IMR-90 (cell line): Measurements from ENCODE around the gene PRSS8. TPM values are rescaled to one million over a fixed set of nuclear protein-coding genes. Genes with fewer than 3 reads are reported as not detected.

Experiments used
- ATAC-seq: fragments of 200-7000 bp; cut with Tn5 transposase; 2 replicates; pipeline ENCODE4 v1.9.1; 2020; ENCODE audit warnings: low read depth, mild to moderate bottlenecking, moderate library complexity
- BruUV-seq: library from RNA; stranded (reverse); fragments of 400-500 nt; replicated peaks from 2 replicates; lab custom pipeline; 2021; lab: Mats Ljungman, UMichigan
- CTCF ChIA-PET: fragments of 300-600 bp; formaldehyde crosslinking; extraction: SDS; loops from one replicate; lab custom pipeline; 2021; ENCODE audit warnings: antibody characterized with exemption; lab: Yijun Ruan, JAX
- POLR2A ChIA-PET: fragments of 300-600 bp; sonication (Branson Sonifier 250); formaldehyde crosslinking; loops from one replicate; lab custom pipeline; 2022; ENCODE audit warnings: antibody characterized with exemption; ENCODE audit not compliant: unreplicated experiment; lab: Charles Lee
- DNase-seq: peaks from one replicate; pipeline ENCODE4 v3.0.0; 2013
- H2AFZ ChIP-seq: replicated peaks from 2 replicates; pipeline ENCODE3; 2013; ENCODE audit warnings: low read length, mild to moderate bottlenecking; ENCODE audit not compliant: poor library complexity
- H2AK5ac ChIP-seq: 2 replicates; pipeline ENCODE4 v1.6.1; 2013; ENCODE audit warnings: low read depth, low read length, inconsistent platforms
- H2AK9ac ChIP-seq: replicated peaks from 2 replicates; pipeline ENCODE3; 2013; ENCODE audit warnings: mild to moderate bottlenecking, low read depth, low read length, moderate library complexity; ENCODE audit not compliant: poor library complexity
- H2BK120ac ChIP-seq: 2 replicates; pipeline ENCODE4 v1.6.1; 2013; ENCODE audit warnings: low read depth, low read length, inconsistent platforms
- H2BK15ac ChIP-seq: 3 replicates; pipeline ENCODE4 v1.6.1; 2013; ENCODE audit warnings: low read depth, low read length, inconsistent platforms
- H2BK20ac ChIP-seq: 2 replicates; pipeline ENCODE4 v1.6.1; 2013; ENCODE audit warnings: low read depth, mild to moderate bottlenecking, inconsistent platforms, low read length, moderate library complexity
- H2BK5ac ChIP-seq: 2 replicates; pipeline ENCODE4 v1.6.1; 2013; ENCODE audit warnings: mild to moderate bottlenecking, low read depth, low read length, inconsistent platforms; ENCODE audit not compliant: poor library complexity, severe bottlenecking
- H3K14ac ChIP-seq: replicated peaks from 2 replicates; pipeline ENCODE4 v1.6.1; 2013; ENCODE audit warnings: low read depth, low read length, inconsistent platforms
- H3K18ac ChIP-seq: 2 replicates; pipeline ENCODE4 v1.6.1; 2013; ENCODE audit warnings: low read depth, low read length, control low read depth
- H3K23ac ChIP-seq: 2 replicates; pipeline ENCODE4 v1.6.1; 2013; ENCODE audit warnings: low read depth, low read length, inconsistent platforms
- H3K27ac ChIP-seq: 2 replicates; pipeline ENCODE4 v1.5.1; 2013; ENCODE audit warnings: mild to moderate bottlenecking, control low read depth, low read length; ENCODE audit not compliant: insufficient read depth
- H3K27me3 ChIP-seq: 2 replicates; pipeline ENCODE4 v1.6.1; 2013; ENCODE audit warnings: low read length; ENCODE audit not compliant: control insufficient read depth, insufficient read depth
- H3K36me3 ChIP-seq: 2 replicates; pipeline ENCODE4 v1.6.1; 2013; ENCODE audit warnings: low read length, mixed read lengths; ENCODE audit not compliant: control insufficient read depth, insufficient read depth
- H3K4ac ChIP-seq: 2 replicates; pipeline ENCODE4 v1.6.1; 2013; ENCODE audit warnings: low read depth, low read length, inconsistent platforms
- H3K4me1 ChIP-seq: 2 replicates; pipeline ENCODE4 v1.6.1; 2013; ENCODE audit warnings: low read length, mixed read lengths; ENCODE audit not compliant: control insufficient read depth, insufficient read depth
- H3K4me2 ChIP-seq: 2 replicates; pipeline ENCODE4 v1.6.1; 2013; ENCODE audit warnings: low read depth, mild to moderate bottlenecking, control low read depth, low read length, moderate library complexity
- H3K4me3 ChIP-seq: 2 replicates; pipeline ENCODE4 v1.5.1; 2013; ENCODE audit warnings: low read depth, mild to moderate bottlenecking, control low read depth, low read length, moderate library complexity; ENCODE audit not compliant: insufficient read depth
- H3K56ac ChIP-seq: 2 replicates; pipeline ENCODE4 v1.6.1; 2013; ENCODE audit warnings: low read length, inconsistent platforms; ENCODE audit not compliant: insufficient read depth; ENCODE audit errors: extremely low read depth
- H3K79me1 ChIP-seq, 2 experiments: 2 replicates each; pipeline ENCODE4 v1.6.1; 2013; ENCODE audit warnings: low read length in 2 of 2, inconsistent platforms in 1 of 2, low read depth in 1 of 2
- H3K9ac ChIP-seq: 2 replicates; pipeline ENCODE4 v1.6.1; 2013; ENCODE audit warnings: low read depth, low read length, control low read depth
- H3K9me1 ChIP-seq: 2 replicates; pipeline ENCODE4 v1.6.1; 2013; ENCODE audit warnings: low read length, inconsistent platforms; ENCODE audit not compliant: insufficient read depth
- H3K9me3 ChIP-seq: 2 replicates; pipeline ENCODE4 v1.6.1; 2013; ENCODE audit warnings: low read length; ENCODE audit not compliant: control insufficient read depth, insufficient read depth
- H4K20me1 ChIP-seq: 2 replicates; pipeline ENCODE4 v1.6.1; 2013; ENCODE audit warnings: low read length, inconsistent platforms; ENCODE audit not compliant: insufficient read depth
- H4K5ac ChIP-seq: 2 replicates; pipeline ENCODE4 v1.6.1; 2013; ENCODE audit warnings: mild to moderate bottlenecking, low read depth, low read length, control low read depth
- H4K8ac ChIP-seq, 2 experiments: 2 replicates each; pipeline ENCODE4 v1.6.1; 2013; ENCODE audit warnings: low read depth in 2 of 2, low read length in 2 of 2, control low read depth in 1 of 2, inconsistent platforms in 1 of 2
- H4K91ac ChIP-seq: 2 replicates; pipeline ENCODE4 v1.6.1; 2013; ENCODE audit warnings: low read depth, low read length, inconsistent platforms; ENCODE audit not compliant: insufficient read depth
- BHLHE40 ChIP-seq: fragments of 150-350 bp; IDR thresholded peaks from 2 replicates; pipeline ENCODE4 v1.6.1; 2016; ENCODE audit warnings: mild to moderate bottlenecking, low read depth, low read length
- CHD1 ChIP-seq: IDR thresholded peaks from 2 replicates; pipeline ENCODE4 v1.6.1; 2012; ENCODE audit warnings: low read depth, low read length, improper control_type of control experiment
- MAFK ChIP-seq: IDR thresholded peaks from 2 replicates; pipeline ENCODE4 v1.6.1; 2012; ENCODE audit warnings: low read depth, low read length, improper control_type of control experiment
- MAZ ChIP-seq: IDR thresholded peaks from 2 replicates; pipeline ENCODE4 v1.6.1; 2012; ENCODE audit warnings: low read depth, mild to moderate bottlenecking, low read length, improper control_type of control experiment, moderate library complexity, borderline replicate concordance
- MXI1 ChIP-seq: IDR thresholded peaks from 2 replicates; pipeline ENCODE4 v1.6.1; 2012; ENCODE audit warnings: low read depth, mild to moderate bottlenecking, low read length, moderate library complexity, borderline replicate concordance
- NFE2L2 ChIP-seq: fragments of 150-350 bp; IDR thresholded peaks from 2 replicates; pipeline ENCODE4 v1.6.1; 2016; ENCODE audit warnings: low read depth, mild to moderate bottlenecking, low read length
- POLR2A ChIP-seq: IDR thresholded peaks from 2 replicates; pipeline ENCODE4 v1.6.1; 2012; ENCODE audit warnings: mild to moderate bottlenecking, low read depth, low read length
- RAD21 ChIP-seq: IDR thresholded peaks from 2 replicates; pipeline ENCODE4 v1.6.1; 2012; ENCODE audit warnings: low read length, improper control_type of control experiment
- RCOR1 ChIP-seq: IDR thresholded peaks from 2 replicates; pipeline ENCODE4 v1.6.1; 2012; ENCODE audit warnings: mild to moderate bottlenecking, low read length, improper control_type of control experiment; ENCODE audit not compliant: insufficient replicate concordance
- RFX5 ChIP-seq: IDR thresholded peaks from 2 replicates; pipeline ENCODE4 v1.8.0; 2012; ENCODE audit warnings: low read depth, mild to moderate bottlenecking, low read length, moderate library complexity
- USF2 ChIP-seq: fragments of 150-350 bp; IDR thresholded peaks from 2 replicates; pipeline ENCODE4 v1.6.1; 2017; ENCODE audit warnings: mild to moderate bottlenecking, antibody characterized with exemption, low read length, low read depth
- WGBS, 2 experiments: methylation state at CpG; one replicate each; pipeline versions ENCODE4 v1.1.5 to v1.1.7; 2013; ENCODE audit warnings: missing lambda C conversion rate in 2 of 2; ENCODE audit not compliant: insufficient read length in 1 of 2; ENCODE audit errors: extremely low coverage in 2 of 2; 5-methylcytosine and 5-hydroxymethylcytosine counted together
- dilution Hi-C: fragments of 300-500 bp; cut with HindIII; formaldehyde crosslinking; loops from one replicate; pipeline ENCODE4 v1.14.3; 2018; ENCODE audit warnings: low sequenced_read_pairs; ENCODE audit not compliant: unreplicated experiment
- in situ Hi-C: fragments of 300-500 bp; cut with MboI; formaldehyde crosslinking; loops from 3 replicates; pipeline ENCODE4 v1.14.3; 2019; ENCODE audit warnings: low sequenced_read_pairs, inconsistent platforms, mixed read lengths
- intact Hi-C: fragments of 100-400 bp; cut with micrococcal nuclease; formaldehyde crosslinking; loops from 2 replicates; pipeline ENCODE4 v1.10.0; 2022
- polyA plus RNA-seq, 3 experiments: library from polyadenylated mRNA; depleted of rRNA; stranded (reverse); fragments of >200 nt; gene quantifications; 2 replicates each; pipeline ENCODE4 v1.2.3, GENCODE V29; 2012; ENCODE audit warnings: low replicate concordance in 1 of 3
- total RNA-seq: library from RNA; depleted of rRNA; stranded (reverse); fragments of >200 nt; gene quantifications from 2 replicates; pipeline ENCODE4 v1.2.3, GENCODE V29; 2012

Gene PRSS8
- total and polyA plus RNA-seq, 2 of the 4 experiments (the other 2 are of a cell fraction) = not detected

- no TSS peak for BruUV-seq
- no peak overlapping the region for H3K18ac ChIP-seq
- H2AK5ac ChIP-seq = 0 out of 2 replicates have a peak overlapping the region, but pooled peaks have one; percentile 35
- no peak overlapping the region for H3K56ac ChIP-seq
- no peak overlapping the region; the same call in 1 of the 2 replicates for H4K91ac ChIP-seq
- 0 out of 2 replicates have a peak overlapping the region, but pooled peaks have one; percentile 15 for H3K23ac ChIP-seq
- no peaks in the 10 kb centered on the region for H3K27me3 ChIP-seq
- ChIA-PET POLR2A (no interaction called here), CTCF (no interaction called here)
- 79% methylated on average over 2 of the region's 6 CpGs; no CpG with 5 or more reads in 1 of the 2 experiments for WGBS, 2 experiments
- H3K9me3 ChIP-seq = no peaks in the 10 kb centered on the region
- dilution Hi-C loops (no loop called here), in situ Hi-C loops (no loop called here), intact Hi-C loops (no loop called here)
- H4K8ac ChIP-seq = peak overlapping the region; percentile 98 to 100
- H3K4me3 ChIP-seq = no peak overlapping the region
- H3K4me2 ChIP-seq = peak overlapping the region; percentile 86; the same call in 1 of the 2 replicates
- H4K20me1 ChIP-seq = no peaks in the 10 kb centered on the region; the same call in 1 of the 2 replicates
- H3K14ac ChIP-seq = no peak overlapping the region
- DNase-seq = no peak
- no peak overlapping the region for H2BK15ac ChIP-seq
- H3K79me1 ChIP-seq = peaks cover 18 to 37% of the 10 kb centered on the region in 2 experiments
- no peak overlapping the region for H2AFZ ChIP-seq
- no peak overlapping the region; the same call in 1 of the 2 replicates for H3K9ac ChIP-seq
- peaks cover 5% of the 10 kb centered on the region for H3K4me1 ChIP-seq
- peak overlapping the region; percentile 95 for H2AK9ac ChIP-seq
- peaks cover 32% of the 10 kb centered on the region for H3K36me3 ChIP-seq
- ATAC-seq = no peak
- no peak overlapping the region for H2BK20ac ChIP-seq
- peaks cover 11% of the 10 kb centered on the region; the same call in 1 of the 2 replicates for H3K9me1 ChIP-seq
- H3K4ac ChIP-seq = peak overlapping the region; percentile 65
- no peak overlapping the region for H3K27ac ChIP-seq
- no peak for TF ChIP-seq RCOR1
- TF ChIP-seq MXI1 = no peak
- TF ChIP-seq RFX5 = no peak
- no peak for TF ChIP-seq RAD21
- TF ChIP-seq MAFK = no peak
- TF ChIP-seq NFE2L2 = no peak
- TF ChIP-seq MAZ = no peak
- TF ChIP-seq CHD1 = no peak
- TF ChIP-seq BHLHE40 = no peak
- TF ChIP-seq USF2 = no peak
- TF ChIP-seq POLR2A = no peak
- peak overlapping the region; percentile 63 for H2BK5ac ChIP-seq
- H2BK120ac ChIP-seq = no peak overlapping the region
- peak overlapping the region; percentile 91 for H4K5ac ChIP-seq
These were observed 28.1 kb downstream of the PRSS8 start for GRCh38 chr16:31107465-31107867.
